HK-2 (cell line): ENCODE results near the gene MFAP3.
"Not testable (repeated sequence)": the region's sequence is repeated elsewhere in the genome, so short reads cannot be mapped to it uniquely, and the experiment has no call there.

ENCODE experiments used
- DNase-seq: peaks from one replicate; pipeline ENCODE4 v3.0.0-alpha.2; 2018; ENCODE audit not compliant: unreplicated experiment

The MFAP3 gene

DNA sequence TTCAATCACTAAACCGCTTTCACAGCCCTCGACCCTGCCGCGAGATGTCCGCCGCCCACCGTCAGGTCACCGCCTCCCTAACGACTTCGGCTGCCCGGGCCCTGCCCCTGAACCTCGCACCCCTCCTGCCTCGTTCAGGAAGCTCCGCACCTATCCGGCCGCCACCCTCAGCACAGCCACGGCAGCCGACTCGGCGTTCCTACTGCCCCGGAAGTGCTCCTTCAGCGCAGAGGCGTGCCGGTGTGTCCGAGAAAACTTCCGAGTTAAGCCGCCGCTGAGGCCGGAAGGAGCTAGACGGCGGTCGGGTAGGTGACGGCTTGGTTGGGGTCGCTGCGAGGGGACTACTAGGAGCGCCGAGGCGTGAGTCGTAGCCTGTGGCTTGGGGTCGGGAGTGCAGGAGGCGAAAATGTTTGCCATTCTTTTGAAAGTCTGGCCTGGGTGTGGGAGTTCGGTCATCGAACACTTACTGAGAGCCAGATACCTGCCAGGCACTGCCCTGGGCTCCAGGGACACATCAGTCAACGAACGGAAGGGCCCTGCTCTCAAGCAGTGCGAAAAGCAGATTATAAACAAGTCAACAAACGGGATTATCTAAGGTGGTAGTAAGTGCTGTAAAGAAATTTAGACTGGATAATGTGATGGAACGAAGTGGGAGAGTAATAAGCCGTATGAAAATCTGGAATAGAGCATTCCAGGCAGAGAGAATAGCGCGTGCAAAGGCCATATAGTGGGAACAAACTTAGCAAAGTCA, at the start of gene MFAP3, which contains the start of gene FAM114A2:
TSS of gene MFAP3 (plus strand) at position 261 of the 751 bp plus-strand sequence. CDS start 10,756 bp downstream, outside the sequence.
TSS of gene FAM114A2 (minus strand) at position 204 of the 751 bp plus-strand sequence. CDS start 3,957 bp downstream, outside the sequence.
- DNase-seq = peak; percentile 78

DNA sequence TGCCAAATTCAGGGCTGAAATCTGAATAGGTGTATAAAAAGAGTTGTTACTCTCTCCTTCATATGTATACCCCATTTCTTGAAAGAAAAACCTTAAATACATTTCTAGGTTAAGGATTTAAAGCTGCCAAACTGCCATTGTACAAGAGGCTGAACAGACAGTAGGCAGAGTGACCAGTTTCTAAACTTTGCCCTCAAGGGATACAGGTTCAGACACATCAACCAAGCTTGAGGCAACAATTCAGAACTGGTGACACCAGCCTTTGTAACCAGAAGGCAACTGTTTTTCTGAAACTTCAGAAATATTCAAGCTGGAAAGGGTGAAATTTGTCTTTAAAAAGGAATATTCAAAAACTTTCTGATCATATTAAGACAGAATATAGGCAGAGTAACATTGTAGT, 47.6 kb upstream of the MFAP3 start:
- DNase-seq = no peak

DNA sequence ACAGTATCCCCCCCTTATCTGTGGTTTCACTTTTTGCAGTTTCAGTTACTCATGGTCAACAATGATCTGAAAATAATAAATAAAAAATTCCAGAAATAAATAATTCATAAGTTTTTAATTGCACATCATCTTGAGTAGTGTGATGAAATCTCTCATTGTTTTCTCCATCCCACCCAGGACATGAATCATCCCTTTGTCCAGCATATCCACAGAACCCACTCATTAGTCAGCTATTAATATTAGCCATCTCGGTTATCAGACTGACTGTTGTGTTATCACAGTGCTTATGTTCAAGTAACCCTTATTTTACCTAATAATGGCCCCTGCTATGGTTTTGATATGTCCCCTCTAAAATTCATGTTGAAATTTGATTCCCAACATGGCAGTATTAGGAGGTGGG, 40.8 kb upstream of the MFAP3 start:
- DNase-seq = no peak

DNA sequence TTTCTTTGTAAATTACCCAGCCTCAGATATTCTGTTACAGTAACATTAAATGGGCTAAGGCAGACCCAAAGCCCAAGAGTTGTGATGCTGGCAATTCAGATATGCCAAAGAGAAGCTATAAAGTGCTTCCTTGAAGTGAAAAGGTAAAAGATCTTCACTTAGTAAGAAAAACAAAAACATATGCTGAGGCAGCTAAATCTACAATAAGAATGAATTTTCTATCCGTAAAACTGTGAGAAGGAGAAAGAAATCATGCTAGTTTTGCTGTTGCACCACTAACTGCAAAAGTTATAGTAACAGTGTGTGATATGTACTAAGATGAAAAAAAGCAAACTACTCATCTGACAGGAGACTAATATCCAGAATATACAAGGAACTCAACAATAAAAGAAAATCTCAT, 40.0 kb upstream of the MFAP3 start:
- no peak for DNase-seq

DNA sequence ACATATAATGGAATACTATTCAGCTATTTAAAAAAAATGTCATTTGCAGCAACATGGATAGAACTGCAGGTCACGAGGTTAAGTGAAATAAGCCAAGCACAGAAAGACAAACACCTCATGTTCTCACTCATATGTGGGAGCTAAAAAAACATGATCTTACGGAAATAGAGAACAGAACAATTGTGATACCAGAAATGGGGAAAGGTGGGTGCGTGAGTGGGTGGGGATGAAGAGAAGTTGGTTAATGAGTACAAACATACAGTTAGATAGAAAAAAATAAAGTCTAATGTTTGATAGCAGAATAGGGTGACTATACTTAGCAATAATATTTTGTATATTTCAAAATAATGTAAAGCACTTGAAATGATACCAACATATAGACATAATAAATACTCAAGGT, 38.8 kb upstream of the MFAP3 start:
- DNase-seq = no peak

DNA sequence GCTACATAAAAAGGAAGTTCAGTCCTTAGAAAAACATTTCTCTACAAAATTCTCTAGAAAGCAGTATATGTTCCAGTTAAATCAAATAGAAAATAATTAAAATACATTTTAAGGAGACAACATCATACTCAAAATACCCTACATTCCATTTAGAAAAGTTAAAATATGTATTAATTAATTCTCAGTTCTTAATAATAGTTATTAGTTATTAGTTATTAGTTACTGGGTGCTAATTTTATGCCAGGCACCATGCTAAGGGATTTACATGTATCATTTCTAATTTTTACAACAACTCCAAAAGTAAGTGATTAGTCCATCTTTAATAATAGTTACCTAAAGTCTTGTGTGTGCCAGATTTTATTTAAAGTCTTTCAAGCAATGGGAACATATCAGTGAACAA, 38.1 kb upstream of the MFAP3 start:
- DNase-seq = no peak

DNA sequence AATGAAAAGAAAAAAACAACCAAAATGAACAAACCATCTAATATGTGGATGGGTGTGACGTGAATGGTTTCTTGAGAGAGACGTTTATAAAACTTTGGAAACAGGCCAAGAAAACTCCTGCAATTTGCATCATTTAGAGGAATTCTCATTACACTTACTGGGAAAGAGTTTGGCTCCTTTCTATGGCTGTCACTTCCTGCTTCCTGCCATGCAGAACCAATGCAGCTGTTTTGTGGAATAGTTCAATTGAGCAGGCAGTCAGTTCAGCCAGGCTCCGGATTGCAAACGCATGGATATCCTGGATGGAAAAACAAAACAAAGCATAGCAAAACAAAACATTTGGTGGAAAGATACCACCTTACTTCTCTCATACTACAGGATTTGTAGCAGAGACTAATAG, 36.7 kb upstream of the MFAP3 start:
- no peak for DNase-seq

DNA sequence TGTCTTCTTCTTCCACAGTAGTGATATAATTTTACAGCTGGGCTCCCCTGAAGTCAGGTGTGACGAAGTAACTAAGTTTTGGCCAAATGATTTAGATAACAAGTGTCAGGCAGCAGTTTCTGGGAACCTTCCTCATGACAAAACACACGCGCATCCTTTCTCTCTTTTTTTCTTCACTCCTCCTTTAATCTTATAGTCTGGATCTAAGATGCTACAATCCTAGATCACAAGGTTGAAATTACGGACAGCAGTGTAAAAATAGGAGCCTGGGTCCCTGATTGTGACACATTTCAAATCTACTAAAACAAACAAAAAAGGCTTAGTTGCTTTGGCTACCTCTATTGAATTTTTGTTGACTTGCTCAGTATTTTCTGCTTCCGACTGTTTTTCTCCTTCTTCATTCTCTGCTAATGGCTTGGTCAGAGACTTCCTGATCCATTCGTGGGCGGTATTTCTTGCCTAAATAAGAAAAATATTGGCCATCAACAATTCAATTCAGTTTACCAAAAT, 36.2 kb upstream of the MFAP3 start:
- DNase-seq = no peak

DNA sequence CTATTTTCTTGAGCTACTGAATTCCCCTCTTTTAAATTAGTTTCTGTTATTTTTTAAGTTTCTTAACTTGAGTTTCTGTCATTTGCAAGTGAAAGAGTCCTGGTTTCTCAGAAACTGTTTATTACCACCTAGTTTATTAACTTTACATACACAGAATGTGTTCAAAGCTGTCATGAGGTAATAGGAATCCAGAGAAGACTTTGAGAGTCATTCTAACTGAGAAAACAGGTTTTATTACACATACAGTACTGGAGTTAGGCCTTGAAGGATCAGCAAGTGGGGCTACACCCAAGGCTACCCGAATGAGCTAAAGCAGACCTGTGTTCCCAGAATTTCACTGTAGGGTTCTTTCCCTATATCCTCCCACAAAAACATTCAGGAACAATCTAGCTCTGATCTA, 33.1 kb upstream of the MFAP3 start:
- DNase-seq = no peak

DNA sequence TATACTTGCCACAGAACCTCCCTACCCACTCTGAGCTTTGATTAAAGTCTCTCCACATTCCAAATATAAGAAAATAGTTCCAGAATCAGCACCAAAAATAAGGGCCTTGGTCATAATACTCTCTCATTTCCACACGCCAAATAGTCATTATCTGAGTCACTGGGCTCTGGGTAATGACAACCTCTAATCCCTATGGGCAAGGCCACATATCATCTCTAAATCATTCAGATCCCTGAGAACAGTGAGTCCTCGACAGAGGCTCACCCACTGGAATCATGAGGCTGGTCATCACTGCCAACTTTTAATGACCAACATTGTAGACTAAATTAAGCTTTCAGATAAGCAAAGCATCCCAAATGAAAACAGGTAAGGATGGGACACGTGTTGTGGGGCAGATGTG, 28.1 kb upstream of the MFAP3 start:
- no peak for DNase-seq

DNA sequence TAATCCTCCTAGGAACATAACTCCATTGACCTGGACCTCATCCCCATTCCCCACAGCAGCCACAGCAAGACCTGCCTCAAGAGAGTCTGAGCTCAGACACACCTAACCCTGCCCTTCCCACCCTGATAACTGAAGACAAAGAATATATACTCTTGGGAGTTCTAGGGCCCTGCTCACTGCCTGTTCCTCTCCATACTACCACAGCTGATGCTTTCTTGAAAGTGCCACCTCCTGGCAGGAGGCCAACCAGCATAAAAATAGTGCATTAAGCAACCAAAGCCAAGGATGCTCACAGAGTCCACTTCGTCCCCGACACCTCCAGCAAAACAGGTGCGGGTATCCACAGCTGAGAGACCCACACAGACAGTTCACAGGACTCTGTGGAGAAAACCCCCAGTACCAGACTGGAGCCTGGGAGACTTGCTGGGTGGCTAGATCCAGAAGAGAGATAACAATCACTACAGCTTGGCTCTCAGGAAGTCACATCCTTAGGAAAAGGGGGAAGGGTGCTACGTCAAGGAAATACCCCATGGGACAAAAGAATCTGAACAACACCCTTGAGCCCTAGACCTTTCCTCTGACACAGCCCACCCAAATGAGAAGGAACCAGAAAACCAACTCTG, 23.6 kb upstream of the MFAP3 start:
- no peak for DNase-seq

DNA sequence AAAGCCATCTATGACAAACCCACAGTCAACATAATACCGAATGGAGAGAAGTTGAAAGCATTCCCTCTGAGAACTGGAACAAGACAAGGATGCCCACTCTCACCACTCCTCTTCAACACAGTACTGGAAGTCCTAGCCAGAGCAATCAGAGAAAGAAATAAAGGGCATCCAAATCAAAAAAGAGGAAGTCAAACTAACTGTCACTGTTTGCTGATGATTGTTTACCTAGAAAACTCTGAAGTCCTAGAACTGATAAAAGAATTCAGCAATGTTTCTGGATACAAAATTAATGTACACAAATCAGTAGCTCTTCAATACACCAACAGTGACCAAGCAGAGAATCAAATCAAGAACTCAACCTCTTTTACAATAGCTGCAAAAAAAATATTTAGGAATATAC, 19.8 kb upstream of the MFAP3 start:
- not testable (repeated sequence) for DNase-seq

DNA sequence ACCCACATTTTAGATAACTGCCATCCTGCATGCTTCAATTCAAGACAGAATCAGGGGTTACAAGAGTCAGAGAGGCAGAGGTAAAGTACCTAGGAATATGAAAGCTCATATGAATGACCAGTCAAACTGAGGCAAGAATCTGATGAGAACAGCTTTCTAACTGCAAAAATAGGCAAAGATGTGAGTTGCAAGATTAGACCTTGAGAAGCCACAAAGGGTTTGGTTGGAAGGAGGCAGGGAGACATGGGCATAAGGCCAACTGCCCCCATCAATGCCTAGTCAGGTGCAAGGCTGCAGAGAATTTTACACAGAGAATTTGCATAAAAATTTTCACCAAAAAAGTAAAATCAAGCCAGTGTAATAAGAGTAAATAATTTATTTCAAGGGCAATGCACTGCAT, 12.8 kb upstream of the MFAP3 start:
- no peak for DNase-seq

DNA sequence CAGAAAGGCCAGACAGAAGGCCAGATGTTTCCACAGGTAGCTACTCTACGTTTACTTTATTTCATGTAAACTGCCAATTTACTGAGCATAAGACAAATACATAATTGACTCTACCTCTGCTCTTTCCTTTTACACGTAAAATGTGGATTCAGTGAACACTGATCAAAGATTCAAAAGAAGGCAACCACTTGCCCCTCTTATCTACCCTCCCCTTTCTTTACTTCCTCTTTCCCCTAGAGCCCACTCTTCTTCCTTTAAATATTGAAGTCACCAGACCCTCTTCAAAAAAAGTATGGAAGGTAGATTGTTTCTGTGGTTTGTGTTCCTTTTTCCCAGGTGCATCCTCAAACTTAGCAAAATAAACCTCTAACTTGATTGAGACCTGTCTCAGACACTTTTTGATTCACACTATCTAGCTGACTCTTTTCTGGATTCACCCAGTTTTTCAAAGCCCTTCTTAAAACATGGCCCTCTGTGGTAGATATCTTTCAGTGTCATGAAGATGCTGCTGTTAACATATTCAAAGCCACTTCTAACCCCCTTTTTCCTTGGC, 6.8 kb upstream of the MFAP3 start:
- no peak for DNase-seq

DNA sequence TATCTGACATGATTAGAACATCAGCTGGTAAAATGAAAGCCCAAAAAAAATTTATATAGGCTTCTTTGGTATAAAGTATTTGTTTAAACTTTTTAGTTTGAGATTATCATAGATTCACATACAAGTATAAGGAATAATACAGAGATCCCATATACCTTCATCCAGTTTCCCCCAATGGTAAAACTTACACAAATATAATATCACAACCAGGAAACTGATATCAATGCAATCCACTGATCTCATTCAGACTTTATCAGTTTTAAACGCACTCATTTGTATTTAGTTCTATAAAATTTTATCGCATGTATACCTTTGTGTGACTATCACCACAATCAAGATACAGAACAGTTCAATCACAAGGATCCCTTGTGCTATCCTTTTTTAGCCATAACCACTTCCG, 3.8 kb upstream of the MFAP3 start:
- no peak for DNase-seq

DNA sequence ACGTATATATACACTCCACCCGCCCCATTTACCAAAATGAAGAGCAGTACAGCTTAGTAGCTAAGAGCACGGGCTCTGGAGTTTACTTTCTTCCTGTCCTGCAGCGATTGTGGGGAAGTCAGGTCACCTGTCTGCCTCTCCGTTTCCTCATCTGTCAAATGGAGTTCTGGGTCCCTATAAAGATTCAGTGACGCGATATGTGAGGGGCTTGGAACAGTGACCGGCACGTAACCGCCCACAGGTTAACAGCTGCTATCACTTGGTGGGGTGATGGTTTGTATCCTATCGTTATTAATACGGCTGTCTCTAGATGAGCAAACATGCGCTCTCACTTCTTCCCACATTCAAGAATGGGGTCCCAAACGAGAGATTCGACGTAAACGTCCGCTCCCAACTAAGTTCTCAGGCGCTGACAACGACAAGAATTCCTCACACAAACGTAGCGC, 483 bp upstream of the MFAP3 start:
- DNase-seq = no peak

DNA sequence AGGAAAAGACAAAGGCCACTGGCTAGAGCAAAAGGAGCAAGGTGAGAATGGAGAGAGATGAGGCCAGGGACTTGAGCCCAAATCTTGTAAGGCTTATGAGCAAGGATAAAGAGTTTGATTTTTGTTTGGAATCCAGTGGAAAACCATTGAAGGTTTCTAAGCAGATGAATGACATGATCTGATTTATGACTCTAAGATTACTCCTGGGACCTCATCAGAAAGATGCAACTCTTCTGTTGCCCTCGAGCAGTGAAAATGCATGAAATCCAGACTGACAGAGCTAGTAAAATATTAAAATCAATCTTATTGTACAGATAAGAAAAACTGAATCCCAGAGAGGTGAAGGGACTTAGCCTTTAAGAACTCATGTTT, 677 bp downstream of the MFAP3 start:
- no peak for DNase-seq

DNA sequence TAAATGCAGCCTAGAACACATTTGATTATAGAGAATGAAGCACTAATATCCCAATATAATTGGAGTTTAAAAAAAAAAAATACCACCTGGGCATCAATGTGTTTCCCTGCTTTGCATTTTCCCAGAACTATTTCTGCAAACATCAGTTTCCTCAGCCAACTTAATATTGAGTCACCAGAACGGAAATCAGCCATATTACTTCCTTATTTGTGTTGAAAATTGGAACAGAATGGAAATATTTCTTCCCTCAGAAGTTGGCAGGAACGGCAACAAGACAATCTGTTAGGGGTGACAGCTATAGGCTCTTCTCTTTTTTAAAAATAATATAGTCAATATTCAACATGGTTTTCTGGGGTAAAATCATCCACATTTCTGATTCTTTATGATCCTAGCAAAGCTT, 4.0 kb downstream of the MFAP3 start:
- DNase-seq = no peak

DNA sequence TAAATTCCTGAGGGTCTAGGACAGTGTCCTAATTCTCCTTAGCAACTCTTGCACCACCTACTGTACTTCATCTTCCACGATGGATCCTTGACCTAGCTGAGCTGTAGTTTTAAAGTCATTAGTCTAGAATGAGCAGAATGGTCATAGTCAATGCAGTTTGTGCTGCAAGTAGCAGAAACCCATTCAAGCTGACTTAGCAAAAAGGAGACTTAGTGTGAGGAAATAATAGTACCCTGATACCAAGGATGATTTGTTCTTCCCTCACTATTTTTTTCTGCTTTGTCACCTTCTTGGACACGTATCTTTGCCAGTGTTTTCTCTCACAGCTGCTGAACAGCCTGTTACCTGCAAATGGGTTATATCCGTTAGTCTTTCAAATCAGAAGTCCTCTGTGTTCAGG, 5.3 kb downstream of the MFAP3 start:
- DNase-seq = no peak

DNA sequence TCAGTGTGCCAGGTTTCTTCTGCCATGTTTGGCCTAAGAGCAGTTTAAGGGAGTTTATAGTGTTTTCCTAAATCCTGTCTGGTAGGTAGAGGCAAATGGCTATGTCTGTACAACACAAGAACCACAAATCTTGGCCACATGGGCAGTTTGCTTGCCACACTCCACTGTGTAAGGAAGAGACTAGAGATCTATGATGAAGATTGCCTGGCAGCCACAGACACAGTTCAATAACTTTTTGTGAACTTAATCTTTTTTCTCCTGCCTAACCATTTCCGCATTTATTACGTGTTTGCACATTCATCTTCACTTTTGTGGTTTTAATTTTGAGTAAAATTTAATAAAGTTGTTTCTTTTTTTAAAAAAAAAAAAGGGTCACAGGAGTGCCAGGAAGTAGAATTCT, 5.8 kb downstream of the MFAP3 start:
- no peak for DNase-seq

DNA sequence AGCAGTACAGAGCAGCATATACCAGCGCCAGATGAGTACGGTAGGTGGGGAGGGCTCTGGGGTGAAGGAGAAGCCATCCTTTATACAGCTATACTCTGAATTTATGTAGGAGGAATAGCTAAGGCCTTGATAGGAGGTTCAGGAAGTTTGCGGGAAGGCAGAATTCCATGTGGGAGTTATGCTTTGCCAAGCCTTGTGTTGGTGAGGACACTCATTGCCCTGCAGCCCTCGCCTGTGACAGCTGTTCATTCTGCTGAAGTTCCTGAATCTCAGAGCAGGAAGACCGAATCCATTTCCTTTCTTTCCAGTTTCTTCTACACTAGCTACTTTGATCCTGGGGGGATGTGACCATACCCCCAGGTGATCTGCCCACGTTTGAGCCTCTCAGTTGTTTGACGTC, 7.7 kb downstream of the MFAP3 start:
- no peak for DNase-seq

DNA sequence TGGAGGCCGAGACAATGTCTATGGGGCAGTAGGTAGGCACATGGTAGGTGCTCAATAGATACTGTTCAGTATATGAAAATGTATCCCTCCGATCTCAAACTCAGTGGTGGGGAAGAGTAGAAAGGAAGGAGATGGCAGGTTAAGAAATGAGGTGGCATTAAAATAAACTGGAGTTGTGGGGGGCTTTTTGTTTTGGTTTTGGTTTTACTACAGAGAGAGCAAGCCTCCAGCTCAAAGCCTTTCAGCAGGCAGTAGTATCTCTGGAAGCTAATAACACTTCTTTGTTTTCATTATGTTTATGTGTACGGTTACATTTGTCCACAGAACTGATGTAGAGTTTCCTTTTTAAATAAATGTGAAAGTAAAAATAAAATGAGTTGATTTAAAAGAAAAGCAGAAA, 8.6 kb downstream of the MFAP3 start:
- no peak for DNase-seq

DNA sequence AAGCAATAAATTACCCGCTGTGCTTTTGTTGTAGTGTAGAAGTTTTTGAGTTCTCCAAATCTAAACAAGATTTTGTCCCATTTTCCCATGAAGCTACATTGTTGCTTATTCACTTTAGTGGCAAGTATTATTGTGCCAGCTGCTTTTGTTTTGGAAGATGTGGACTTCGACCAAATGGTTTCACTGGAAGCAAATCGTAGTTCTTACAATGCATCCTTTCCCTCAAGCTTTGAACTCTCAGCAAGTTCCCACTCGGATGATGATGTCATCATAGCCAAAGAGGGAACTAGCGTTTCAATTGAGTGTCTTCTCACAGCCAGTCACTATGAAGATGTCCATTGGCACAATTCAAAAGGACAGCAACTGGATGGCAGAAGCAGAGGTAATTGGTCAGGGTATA, 10.9 kb downstream of the MFAP3 start:
- no peak for DNase-seq
